Naive thymus-derived CD4-positive, alpha-beta T cell (primary cell): ENCODE measurements around the gene HAVCR1. TPM values are rescaled to one million over a fixed set of nuclear protein-coding genes. Genes with fewer than 3 reads are reported as not detected.

Experiments used
- ATAC-seq: fragments of 150-1000 bp; cut with Tn5 transposase; 2 replicates; pipeline ENCODE4 v1.10.0; 2021; ENCODE audit warnings: mild to moderate bottlenecking, moderate library complexity
- CTCF ChIA-PET: fragments of 350-600 bp; sonication (Branson Sonifier 250); formaldehyde crosslinking; loops from one replicate; lab custom pipeline; 2021; ENCODE audit warnings: antibody characterized with exemption; lab: Charles Lee
- POLR2A ChIA-PET: fragments of 350-600 bp; sonication (Branson Sonifier 250); formaldehyde crosslinking; loops from one replicate; lab custom pipeline; 2021; ENCODE audit warnings: antibody characterized with exemption, inconsistent platforms; lab: Charles Lee
- DNase-seq, 9 donors: peaks; one replicate each; pipeline versions ENCODE4 v3.0.0 to v3.0.0-alpha.2; 2020 to 2022; ENCODE audit warnings: mixed read lengths in 1 of 9
- H3K27ac ChIP-seq: one replicate; pipeline ENCODE4 v1.7.0; 2013; ENCODE audit warnings: mild to moderate bottlenecking, low read depth, low read length, moderate library complexity
- H3K27me3 ChIP-seq, 2 donors: one replicate each; pipeline ENCODE4 v1.7.0; 2013; ENCODE audit warnings: low read length in 2 of 2, mild to moderate bottlenecking in 2 of 2, moderate library complexity in 2 of 2; ENCODE audit not compliant: control insufficient read depth in 2 of 2, insufficient read depth in 2 of 2
- H3K36me3 ChIP-seq, 3 experiments: 1 replicate in 2 of 3; 2 replicates in 1 of 3; pipeline ENCODE4 v1.7.0; 2013; ENCODE audit warnings: low read length in 3 of 3, mild to moderate bottlenecking in 3 of 3, moderate library complexity in 1 of 3; ENCODE audit not compliant: insufficient read depth in 3 of 3, control insufficient read depth in 2 of 3
- H3K4me1 ChIP-seq, 2 donors: one replicate each; pipeline ENCODE4 v1.7.0; 2013; ENCODE audit warnings: low read length in 2 of 2, mild to moderate bottlenecking in 2 of 2, moderate library complexity in 1 of 2; ENCODE audit not compliant: control insufficient read depth in 2 of 2, insufficient read depth in 2 of 2
- H3K4me3 ChIP-seq: 2 replicates; pipeline ENCODE4 v1.7.0; 2013; ENCODE audit warnings: mild to moderate bottlenecking, low read length
- H3K9me3 ChIP-seq, 3 experiments: 1 replicate in 2 of 3; 2 replicates in 1 of 3; pipeline ENCODE4 v1.7.0; 2013; ENCODE audit warnings: low read length in 3 of 3; ENCODE audit not compliant: control insufficient read depth in 2 of 3
- H3K27ac Mint-ChIP-seq, 9 donors: one replicate each; pipeline ENCODE4 v1.8.0; 2020 to 2022; ENCODE audit warnings: mixed read lengths in 9 of 9, mild to moderate bottlenecking in 8 of 9, moderate library complexity in 5 of 9, inconsistent platforms in 2 of 9
- H3K27me3 Mint-ChIP-seq, 5 donors: one replicate each; pipeline ENCODE4 v1.8.0; 2021 to 2022; ENCODE audit warnings: mixed read lengths in 5 of 5, mild to moderate bottlenecking in 1 of 5
- H3K36me3 Mint-ChIP-seq, 5 donors: one replicate each; pipeline ENCODE4 v1.8.0; 2020 to 2022; ENCODE audit warnings: mixed read lengths in 5 of 5, mild to moderate bottlenecking in 3 of 5, inconsistent platforms in 1 of 5
- H3K4me1 Mint-ChIP-seq, 7 donors: one replicate each; pipeline ENCODE4 v1.8.0; 2020 to 2022; ENCODE audit warnings: mixed read lengths in 7 of 7, mild to moderate bottlenecking in 3 of 7, inconsistent platforms in 1 of 7
- H3K4me3 Mint-ChIP-seq, 10 donors: one replicate each; pipeline ENCODE4 v1.8.0; 2020 to 2022; ENCODE audit warnings: mild to moderate bottlenecking in 10 of 10, mixed read lengths in 10 of 10, moderate library complexity in 6 of 10, inconsistent platforms in 2 of 10
- H3K9me3 Mint-ChIP-seq, 11 donors: one replicate each; pipeline ENCODE4 v1.8.0; 2020 to 2022; ENCODE audit warnings: mixed read lengths in 11 of 11, mild to moderate bottlenecking in 4 of 11, inconsistent platforms in 1 of 11, moderate library complexity in 1 of 11
- intact Hi-C, 2 donors: fragments of 100-400 bp; cut with micrococcal nuclease; formaldehyde crosslinking; loops; one replicate each; pipeline ENCODE4 v1.15.1; 2023
- polyA plus RNA-seq, 2 donors: library from polyadenylated mRNA; unstranded; fragments of 300-500 nt; fragmentation: Illumina TruSeq; gene quantifications; one replicate each; pipeline ENCODE4 v1.2.3, GENCODE V29; 2021
- total RNA-seq, 6 experiments: library from RNA in 5 of 6; stranded (reverse) in 5 of 6; gene quantifications; 1 replicate in 5 of 6; 2 replicates in 1 of 6; pipeline ENCODE4 v1.2.3 and lab custom pipeline; 2021 to 2026

HAVCR1 gene
- total RNA-seq (10 to 100 TPM in 2 of 5 experiments, 1 to 10 TPM in 3; 5.1 to 32.3 (median 9.1) TPM), polyA plus RNA-seq (1 to 10 TPM; 2.1 to 4.6 TPM), total RNA-seq (lab: John Stamatoyannopoulos, UW) (6.6 reads per million, percentile 28 among the genes with 10 or more reads in this experiment)

DNA sequence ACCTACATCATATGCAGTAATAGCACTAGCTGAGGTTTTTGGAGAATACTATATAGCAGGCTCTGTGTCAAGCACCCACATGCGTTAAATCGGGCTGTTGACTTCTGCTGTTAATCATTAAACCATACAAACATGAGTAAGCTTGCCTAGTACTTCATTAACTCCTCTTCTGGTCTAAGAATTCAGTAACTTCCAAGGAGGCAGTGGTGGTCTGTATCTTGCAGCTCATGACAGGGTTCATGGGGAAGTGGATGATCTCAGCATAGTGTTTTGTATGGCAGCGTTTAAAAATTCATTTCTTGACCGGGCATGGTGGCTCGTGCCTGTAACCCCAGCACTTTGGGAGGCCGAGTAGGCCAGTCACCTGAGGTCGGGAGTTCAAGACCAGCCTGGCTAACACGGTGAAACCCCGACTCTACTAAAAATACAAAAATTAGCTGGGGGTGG lies at the start of gene HAVCR1:
Gene HAVCR1, minus strand, starts transcription at position 24 of the 447 bp plus-strand sequence. CDS start 1,173 bp downstream, outside the sequence.
- peaks cover 0 to 15% (median 0%) of the 10 kb centered on the region in 7 donors for H3K4me1 Mint-ChIP-seq
- Histone ChIP-seq H3K27ac (no peak within 1 kb of the TSS), H3K4me3 (no peak within 1 kb of the TSS), H3K36me3 (no peaks in the 10 kb centered on the region), H3K4me1 (no peaks in the 10 kb centered on the region), H3K27me3 (no peaks in the 10 kb centered on the region), H3K9me3 (no peaks in the 10 kb centered on the region)
- ATAC-seq (no peak), DNase-seq (no peak)
- no peaks in the 10 kb centered on the region for H3K27me3 Mint-ChIP-seq
- H3K36me3 Mint-ChIP-seq, result peaks cover 0 to 14% (median 0%) of the 10 kb centered on the region in 5 donors
- intact Hi-C loops, result no loop called here
- CTCF ChIA-PET, result no interaction called here
- no peak within 1 kb of the TSS for H3K4me3 Mint-ChIP-seq
- POLR2A ChIA-PET, result no interaction called here
- H3K27ac Mint-ChIP-seq, result peak within 1 kb of the TSS in 1 of 9 donors; percentile 45
- H3K9me3 Mint-ChIP-seq, result peaks cover 0 to 7% (median 0%) of the 10 kb centered on the region in 11 donors

- no peaks in the 10 kb centered on the region for H3K36me3 ChIP-seq
- peaks cover 16 to 68% (median 47%) of the 10 kb centered on the region in 7 donors for H3K4me1 Mint-ChIP-seq
- POLR2A ChIA-PET, result interaction anchor here (0.6 to 2.2 kb wide), 2 partner anchors 9 to 35 kb away, joined by 4 to 15 read pairs; partner anchors contain the start of gene MED7
- DNase-seq (no peak), ATAC-seq (no peak)
- H3K27ac Mint-ChIP-seq, result peak overlapping the region in 6 of 9 donors; percentile 21 to 93 (median 69)
- no peaks in the 10 kb centered on the region for H3K27me3 ChIP-seq
- H3K4me1 ChIP-seq, result peaks cover 19 to 22% of the 10 kb centered on the region in 2 donors
- no peak overlapping the region for H3K4me3 ChIP-seq
- no peaks in the 10 kb centered on the region for H3K9me3 Mint-ChIP-seq
- intact Hi-C loops, result loop anchor here (5.0 to 10.0 kb wide), 3 partner anchors 35 to 80 kb away; partner anchors contain the start of gene ITK (in 1 of the 2)
- H3K36me3 Mint-ChIP-seq, result peaks cover 4 to 56% (median 18%) of the 10 kb centered on the region in 5 donors
- H3K27me3 Mint-ChIP-seq, result no peaks in the 10 kb centered on the region
- peak overlapping the region in 8 of 10 donors; percentile 20 to 97 (median 71) for H3K4me3 Mint-ChIP-seq
- H3K9me3 ChIP-seq, result no peaks in the 10 kb centered on the region
- H3K27ac ChIP-seq, result no peak overlapping the region
- CTCF ChIA-PET, result no interaction called here
Observed at GRCh38 chr5:157107508-157107907, 48.6 kb upstream of the HAVCR1 start.

DNA sequence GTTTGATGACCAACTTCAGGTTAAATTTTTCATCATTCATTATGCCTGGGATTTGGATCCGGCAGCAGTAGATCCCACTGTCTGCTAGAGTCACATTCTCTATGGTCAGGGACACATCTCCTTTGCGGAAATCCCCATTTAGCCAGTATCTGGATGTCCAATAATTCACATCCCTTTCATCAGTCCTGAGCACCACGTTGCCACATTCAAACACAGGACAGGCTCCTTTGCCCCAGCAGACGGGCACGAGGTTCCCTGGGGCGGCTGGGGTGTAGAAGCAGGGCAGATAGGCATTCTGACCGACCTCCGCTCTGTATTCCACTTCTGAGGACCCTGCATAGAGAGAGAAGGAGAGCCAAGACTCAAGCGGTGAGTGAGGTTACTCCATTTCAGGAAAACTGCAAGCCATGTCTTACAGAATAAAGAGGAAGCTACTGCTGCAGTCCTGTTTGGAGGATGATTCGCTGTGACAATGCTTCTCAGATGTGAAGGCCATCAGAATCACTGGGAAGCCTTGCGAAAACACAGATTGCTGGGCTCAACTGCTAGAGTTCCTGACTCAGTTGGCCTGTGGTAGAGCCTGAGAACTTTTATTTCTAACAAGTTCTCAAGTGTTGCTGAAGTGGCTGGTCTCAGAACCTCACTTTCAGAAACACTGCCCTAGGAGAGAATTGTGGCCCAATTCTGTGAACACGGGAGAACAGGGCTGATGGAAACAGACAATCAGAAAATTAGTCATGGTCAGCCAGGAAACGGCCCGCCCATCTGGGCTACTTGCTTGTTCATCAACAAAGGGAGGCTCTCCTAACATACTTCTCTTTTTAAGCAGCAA lies 47.9 kb upstream of the HAVCR1 start:
- Mint-ChIP-seq H3K27ac (peak overlapping the region in 4 of 9 donors; percentile 21 to 93 (median 75)), H3K27me3 (no peaks in the 10 kb centered on the region), H3K4me1 (peaks cover 16 to 73% (median 47%) of the 10 kb centered on the region in 7 donors), H3K36me3 (peaks cover 4 to 61% (median 18%) of the 10 kb centered on the region in 5 donors), H3K4me3 (peak overlapping the region in 9 of 10 donors; percentile 18 to 97 (median 48)), H3K9me3 (no peaks in the 10 kb centered on the region)
- H3K9me3 ChIP-seq, result no peaks in the 10 kb centered on the region
- DNase-seq (peak in 2 of 9 donors; percentile 9 to 38), ATAC-seq (peak; percentile 60)
- peaks cover 19 to 22% of the 10 kb centered on the region in 2 donors for H3K4me1 ChIP-seq
- no peak overlapping the region for H3K27ac ChIP-seq
- CTCF ChIA-PET, result no interaction called here
- H3K36me3 ChIP-seq, result no peaks in the 10 kb centered on the region
- POLR2A ChIA-PET, result interaction anchor here (0.6 to 2.2 kb wide), 2 partner anchors 8 to 36 kb away, joined by 4 to 15 read pairs; partner anchors contain the start of gene MED7
- intact Hi-C loops, result loop anchor here (5.0 to 10.0 kb wide), 3 partner anchors 35 to 80 kb away; partner anchors contain the start of gene ITK (in 1 of the 2)
- H3K27me3 ChIP-seq, result no peaks in the 10 kb centered on the region
- H3K4me3 ChIP-seq, result no peak overlapping the region

- peak in 1 of 9 donors; percentile 42 for DNase-seq
- CTCF ChIA-PET, result no interaction called here
- H3K27ac Mint-ChIP-seq, result peak overlapping the region in 4 of 9 donors; percentile 1 to 76 (median 50)
- peak; percentile 89 for ATAC-seq
- POLR2A ChIA-PET, result interaction anchor here (0.7 kb wide), 1 partner anchor 186 kb away, joined by 3 read pairs; no protein-coding TSS in a partner anchor
- no peaks in the 10 kb centered on the region for H3K4me1 ChIP-seq
- intact Hi-C loops, result loop anchor here in 1 of 2 donors (10.0 kb wide), 1 partner anchor 85 kb away; the partner anchor contains the start of gene ITK
- H3K4me3 ChIP-seq, result no peak overlapping the region
- H3K27me3 ChIP-seq, result no peaks in the 10 kb centered on the region
- peak overlapping the region in 1 of 10 donors; percentile 27 for H3K4me3 Mint-ChIP-seq
- H3K4me1 Mint-ChIP-seq, result peaks cover under 1 to 53% (median 6%) of the 10 kb centered on the region in 7 donors
- no peaks in the 10 kb centered on the region for H3K27me3 Mint-ChIP-seq
- peaks cover 4 to 59% (median 23%) of the 10 kb centered on the region in 5 donors for H3K36me3 Mint-ChIP-seq
- H3K9me3 Mint-ChIP-seq, result no peaks in the 10 kb centered on the region
- H3K27ac ChIP-seq, result no peak overlapping the region
- no peaks in the 10 kb centered on the region for H3K36me3 ChIP-seq
- H3K9me3 ChIP-seq, result no peaks in the 10 kb centered on the region
Observed at GRCh38 chr5:157100140-157100679, 41.3 kb upstream of the HAVCR1 start.

GRCh38 chr5:157088342-157088990 lies 29.6 kb upstream of the HAVCR1 start:
- DNase-seq, result no peak
- no peak for ATAC-seq
- H3K27ac ChIP-seq, result no peak overlapping the region
- no peaks in the 10 kb centered on the region for H3K27me3 Mint-ChIP-seq
- POLR2A ChIA-PET, result no interaction called here
- H3K36me3 Mint-ChIP-seq, result peaks cover 23 to 70% (median 29%) of the 10 kb centered on the region in 5 donors
- peaks cover 0 to 2% (median 0%) of the 10 kb centered on the region in 11 donors for H3K9me3 Mint-ChIP-seq
- H3K4me1 ChIP-seq, result no peaks in the 10 kb centered on the region
- H3K4me3 Mint-ChIP-seq, result no peak overlapping the region
- CTCF ChIA-PET, result interaction anchor here (0.9 kb wide), 1 partner anchor 11 kb away, joined by 3 read pairs; no protein-coding TSS in a partner anchor
- H3K27me3 ChIP-seq, result no peaks in the 10 kb centered on the region
- H3K36me3 ChIP-seq, result peaks cover 0 to 4% (median 0%) of the 10 kb centered on the region in 3 experiments
- H3K9me3 ChIP-seq, result no peaks in the 10 kb centered on the region
- H3K4me1 Mint-ChIP-seq, result peaks cover 0 to 16% (median 5%) of the 10 kb centered on the region in 7 donors
- intact Hi-C loops, result no loop called here
- no peak overlapping the region for H3K4me3 ChIP-seq
- peak overlapping the region in 8 of 9 donors; percentile 38 to 78 (median 62) for H3K27ac Mint-ChIP-seq
